T-helper 1 cell treated with Interleukin-12 subunit alpha and Interleukin-12 subunit beta and Interleukin-4 antibody, amounts not matched to agents 30 μg/mL and 1 μg/mL, for 36 hours (primary cell): ENCODE measurements around the gene MORC4.

Experiments
- H3K27ac Mint-ChIP-seq: one replicate; pipeline ENCODE4 v1.8.0; 2021; ENCODE audit warnings: mild to moderate bottlenecking, mixed read lengths
- H3K27me3 Mint-ChIP-seq: one replicate; pipeline ENCODE4 v1.8.0; 2021; ENCODE audit warnings: low read depth, mixed read lengths
- H3K36me3 Mint-ChIP-seq: one replicate; pipeline ENCODE4 v1.8.0; 2021; ENCODE audit warnings: low read depth, mixed read lengths
- H3K4me1 Mint-ChIP-seq: one replicate; pipeline ENCODE4 v1.8.0; 2021; ENCODE audit warnings: low read depth, mixed read lengths
- H3K4me3 Mint-ChIP-seq: one replicate; pipeline ENCODE4 v1.8.0; 2021; ENCODE audit warnings: mild to moderate bottlenecking, moderate library complexity, mixed read lengths
- H3K9me3 Mint-ChIP-seq: one replicate; pipeline ENCODE4 v1.8.0; 2021; ENCODE audit warnings: mixed read lengths

MORC4 gene

GRCh38 chrX:107000013-107000515, at the start of gene MORC4:
Gene MORC4 (minus strand): TSS chrX:107000212. CDS start chrX:106999969, 243 bp downstream.
- peaks cover 9% of the 10 kb centered on the region for H3K4me1 Mint-ChIP-seq
- no peaks in the 10 kb centered on the region for H3K36me3 Mint-ChIP-seq
- H3K9me3 Mint-ChIP-seq: no peaks in the 10 kb centered on the region
- no peaks in the 10 kb centered on the region for H3K27me3 Mint-ChIP-seq
- peak within 1 kb of the TSS; percentile 88 for H3K4me3 Mint-ChIP-seq
- no peak within 1 kb of the TSS for H3K27ac Mint-ChIP-seq

GRCh38 chrX:107047622-107048021, 47.6 kb upstream of the MORC4 start:
- no peaks in the 10 kb centered on the region for H3K4me1 Mint-ChIP-seq
- no peak overlapping the region for H3K4me3 Mint-ChIP-seq
- no peaks in the 10 kb centered on the region for H3K36me3 Mint-ChIP-seq
- H3K27ac Mint-ChIP-seq: no peak overlapping the region
- peaks cover 4% of the 10 kb centered on the region for H3K27me3 Mint-ChIP-seq
- no peaks in the 10 kb centered on the region for H3K9me3 Mint-ChIP-seq

- no peaks in the 10 kb centered on the region for H3K4me1 Mint-ChIP-seq
- no peaks in the 10 kb centered on the region for H3K9me3 Mint-ChIP-seq
- no peaks in the 10 kb centered on the region for H3K27me3 Mint-ChIP-seq
- H3K36me3 Mint-ChIP-seq: no peaks in the 10 kb centered on the region
- no peak overlapping the region for H3K4me3 Mint-ChIP-seq
- H3K27ac Mint-ChIP-seq: no peak overlapping the region
These were observed 29.7 kb upstream of the MORC4 start for GRCh38 chrX:107029752-107030151.

GRCh38 chrX:107025545-107025944, 25.5 kb upstream of the MORC4 start:
- Mint-ChIP-seq H3K4me1 (no peaks in the 10 kb centered on the region), H3K9me3 (no peaks in the 10 kb centered on the region), H3K27ac (no peak overlapping the region), H3K4me3 (no peak overlapping the region), H3K36me3 (no peaks in the 10 kb centered on the region), H3K27me3 (peaks cover 3% of the 10 kb centered on the region)

- no peak overlapping the region for H3K27ac Mint-ChIP-seq
- no peaks in the 10 kb centered on the region for H3K27me3 Mint-ChIP-seq
- H3K4me1 Mint-ChIP-seq: no peaks in the 10 kb centered on the region
- H3K9me3 Mint-ChIP-seq: no peaks in the 10 kb centered on the region
- no peak overlapping the region for H3K4me3 Mint-ChIP-seq
- no peaks in the 10 kb centered on the region for H3K36me3 Mint-ChIP-seq
These were observed 14.9 kb upstream of the MORC4 start for GRCh38 chrX:107014936-107015335.

GRCh38 chrX:107008034-107008433, 8.0 kb upstream of the MORC4 start:
- Mint-ChIP-seq H3K4me3 (no peak overlapping the region), H3K36me3 (no peaks in the 10 kb centered on the region), H3K4me1 (no peaks in the 10 kb centered on the region), H3K27me3 (no peaks in the 10 kb centered on the region), H3K9me3 (no peaks in the 10 kb centered on the region), H3K27ac (no peak overlapping the region)

GRCh38 chrX:106999002-106999975, 723 bp downstream of the MORC4 start:
- Mint-ChIP-seq H3K4me1 (peaks cover 9% of the 10 kb centered on the region), H3K4me3 (peak overlapping the region; percentile 88), H3K36me3 (no peaks in the 10 kb centered on the region), H3K27me3 (no peaks in the 10 kb centered on the region), H3K27ac (no peak overlapping the region), H3K9me3 (no peaks in the 10 kb centered on the region)

GRCh38 chrX:106997611-106998010, 2.4 kb downstream of the MORC4 start:
- peaks cover 9% of the 10 kb centered on the region for H3K4me1 Mint-ChIP-seq
- no peak overlapping the region for H3K4me3 Mint-ChIP-seq
- no peaks in the 10 kb centered on the region for H3K9me3 Mint-ChIP-seq
- no peaks in the 10 kb centered on the region for H3K36me3 Mint-ChIP-seq
- no peak overlapping the region for H3K27ac Mint-ChIP-seq
- no peaks in the 10 kb centered on the region for H3K27me3 Mint-ChIP-seq

- no peaks in the 10 kb centered on the region for H3K9me3 Mint-ChIP-seq
- no peak overlapping the region for H3K4me3 Mint-ChIP-seq
These were observed 4.3 kb downstream of the MORC4 start for GRCh38 chrX:106995678-106996077.

GRCh38 chrX:106987488-106987887, 12.5 kb downstream of the MORC4 start:
- H3K4me1 Mint-ChIP-seq: peaks cover 3% of the 10 kb centered on the region
- H3K4me3 Mint-ChIP-seq: no peak overlapping the region
- H3K36me3 Mint-ChIP-seq: no peaks in the 10 kb centered on the region
- H3K9me3 Mint-ChIP-seq: no peaks in the 10 kb centered on the region
- H3K27me3 Mint-ChIP-seq: no peaks in the 10 kb centered on the region
- H3K27ac Mint-ChIP-seq: no peak overlapping the region

More at GRCh38 chrX:106995678-106996077, 4.3 kb downstream of the MORC4 start:
- H3K27me3 Mint-ChIP-seq: no peaks in the 10 kb centered on the region
- no peaks in the 10 kb centered on the region for H3K36me3 Mint-ChIP-seq
- H3K4me1 Mint-ChIP-seq: peaks cover 9% of the 10 kb centered on the region
- no peak overlapping the region for H3K27ac Mint-ChIP-seq

- Mint-ChIP-seq H3K9me3 (no peaks in the 10 kb centered on the region), H3K4me1 (no peaks in the 10 kb centered on the region), H3K27me3 (no peaks in the 10 kb centered on the region), H3K27ac (no peak overlapping the region), H3K4me3 (no peak overlapping the region), H3K36me3 (no peaks in the 10 kb centered on the region)
These were observed 18.9 kb downstream of the MORC4 start for GRCh38 chrX:106980952-106981626.

- no peak overlapping the region for H3K27ac Mint-ChIP-seq
- no peaks in the 10 kb centered on the region for H3K9me3 Mint-ChIP-seq
- no peaks in the 10 kb centered on the region for H3K36me3 Mint-ChIP-seq
- no peak overlapping the region for H3K4me3 Mint-ChIP-seq
- H3K27me3 Mint-ChIP-seq: no peaks in the 10 kb centered on the region
- no peaks in the 10 kb centered on the region for H3K4me1 Mint-ChIP-seq
These were observed 23.6 kb downstream of the MORC4 start for GRCh38 chrX:106976416-106976815.

GRCh38 chrX:106973433-106974149, 26.4 kb downstream of the MORC4 start:
- no peaks in the 10 kb centered on the region for H3K27me3 Mint-ChIP-seq
- no peak overlapping the region for H3K4me3 Mint-ChIP-seq
- H3K36me3 Mint-ChIP-seq: no peaks in the 10 kb centered on the region
- no peak overlapping the region for H3K27ac Mint-ChIP-seq
- no peaks in the 10 kb centered on the region for H3K9me3 Mint-ChIP-seq
- no peaks in the 10 kb centered on the region for H3K4me1 Mint-ChIP-seq

- no peaks in the 10 kb centered on the region for H3K36me3 Mint-ChIP-seq
- no peak overlapping the region for H3K4me3 Mint-ChIP-seq
- H3K27ac Mint-ChIP-seq: no peak overlapping the region
- H3K9me3 Mint-ChIP-seq: no peaks in the 10 kb centered on the region
- H3K27me3 Mint-ChIP-seq: no peaks in the 10 kb centered on the region
- no peaks in the 10 kb centered on the region for H3K4me1 Mint-ChIP-seq
These were observed 27.1 kb downstream of the MORC4 start for GRCh38 chrX:106972896-106973295.
